ENCODE data around the gene NHS.

GRCh38 chrX:17725181-17725580 lies 350.2 kb downstream of the NHS start:
- TF ChIP-seq, protein P1, sequence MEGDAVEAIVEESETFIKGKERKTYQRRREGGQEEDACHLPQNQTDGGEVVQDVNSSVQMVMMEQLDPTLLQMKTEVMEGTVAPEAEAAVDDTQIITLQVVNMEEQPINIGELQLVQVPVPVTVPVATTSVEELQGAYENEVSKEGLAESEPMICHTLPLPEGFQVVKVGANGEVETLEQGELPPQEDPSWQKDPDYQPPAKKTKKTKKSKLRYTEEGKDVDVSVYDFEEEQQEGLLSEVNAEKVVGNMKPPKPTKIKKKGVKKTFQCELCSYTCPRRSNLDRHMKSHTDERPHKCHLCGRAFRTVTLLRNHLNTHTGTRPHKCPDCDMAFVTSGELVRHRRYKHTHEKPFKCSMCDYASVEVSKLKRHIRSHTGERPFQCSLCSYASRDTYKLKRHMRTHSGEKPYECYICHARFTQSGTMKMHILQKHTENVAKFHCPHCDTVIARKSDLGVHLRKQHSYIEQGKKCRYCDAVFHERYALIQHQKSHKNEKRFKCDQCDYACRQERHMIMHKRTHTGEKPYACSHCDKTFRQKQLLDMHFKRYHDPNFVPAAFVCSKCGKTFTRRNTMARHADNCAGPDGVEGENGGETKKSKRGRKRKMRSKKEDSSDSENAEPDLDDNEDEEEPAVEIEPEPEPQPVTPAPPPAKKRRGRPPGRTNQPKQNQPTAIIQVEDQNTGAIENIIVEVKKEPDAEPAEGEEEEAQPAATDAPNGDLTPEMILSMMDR (IDR thresholded peaks at IDR 0.05), result no peak
- TF ChIP-seq ZFX (IDR thresholded peaks at IDR 0.05; ENCODE audit: borderline replicate concordance), result no peak
